Panc1 (cell line): Measurements from ENCODE around the gene COL1A2. TPM values are rescaled to one million over a fixed set of nuclear protein-coding genes. Genes with fewer than 3 reads are reported as not detected.

Source experiments
- ATAC-seq: fragments of 200-7000 bp; cut with Tn5 transposase; 2 replicates; pipeline ENCODE4 v1.9.1; 2020; ENCODE audit warnings: mild to moderate bottlenecking, moderate library complexity
- BruUV-seq: library from RNA; stranded (reverse); fragments of 400-500 nt; replicated peaks from 2 replicates; lab custom pipeline; 2021; lab: Mats Ljungman, UMichigan
- CTCF ChIA-PET: fragments of 300-600 bp; sonication (Branson Sonifier 250); formaldehyde crosslinking; loops from one replicate; lab custom pipeline; 2022; ENCODE audit warnings: antibody characterized with exemption; lab: Charles Lee
- POLR2A ChIA-PET: fragments of 300-600 bp; sonication (Branson Sonifier 250); formaldehyde crosslinking; loops from one replicate; lab custom pipeline; 2022; ENCODE audit warnings: antibody characterized with exemption; lab: Charles Lee
- DNase-seq: peaks from one replicate; pipeline ENCODE4 v3.0.0-alpha.2; 2010; ENCODE audit warnings: low read depth, low spot score
- H3K27ac ChIP-seq: 2 replicates; pipeline ENCODE4 v1.5.1; 2011; ENCODE audit warnings: mild to moderate bottlenecking, low read length, inconsistent platforms
- H3K27me3 ChIP-seq: fragments of 200-500 bp; sonication (Bioruptor generic); 2 replicates; pipeline ENCODE4 v1.6.0; 2014; ENCODE audit warnings: low read length, inconsistent platforms; ENCODE audit not compliant: control insufficient read depth, insufficient read depth
- H3K36me3 ChIP-seq: fragments of 200-500 bp; sonication (Bioruptor generic); 2 replicates; pipeline ENCODE4 v1.5.1; 2014; ENCODE audit warnings: inconsistent platforms, mild to moderate bottlenecking, low read length, moderate library complexity; ENCODE audit not compliant: control insufficient read depth, insufficient read depth
- H3K4me1 ChIP-seq: 2 replicates; pipeline ENCODE4 v1.5.1; 2011; ENCODE audit warnings: inconsistent platforms, mild to moderate bottlenecking, low read length, moderate library complexity; ENCODE audit not compliant: control insufficient read depth, insufficient read depth
- H3K4me3 ChIP-seq, 2 experiments: 2 replicates each; pipeline ENCODE4 v1.5.1; 2011 to 2012; ENCODE audit warnings: low read depth in 2 of 2, low read length in 2 of 2, mild to moderate bottlenecking in 2 of 2, inconsistent platforms in 1 of 2, moderate library complexity in 1 of 2
- H3K9me3 ChIP-seq: fragments of 200-500 bp; sonication (Bioruptor generic); 2 replicates; pipeline ENCODE4 v1.5.1; 2014; ENCODE audit warnings: low read depth, mild to moderate bottlenecking, inconsistent platforms, low read length, moderate library complexity; ENCODE audit not compliant: control insufficient read depth, insufficient read depth
- CTCF ChIP-seq: fragments of 450-650 bp; IDR thresholded peaks from 2 replicates; pipeline ENCODE4 v1.5.1; 2017; ENCODE audit warnings: mild to moderate bottlenecking
- POLR2AphosphoS5 ChIP-seq: IDR thresholded peaks from 2 replicates; pipeline ENCODE4 v1.6.1; 2012; ENCODE audit warnings: mild to moderate bottlenecking, low read depth, low read length, moderate library complexity
- REST ChIP-seq, 2 experiments: IDR thresholded peaks; 2 replicates each; pipeline ENCODE4 v1.6.1; 2011 to 2012; ENCODE audit warnings: low read depth in 2 of 2, control low read depth in 1 of 2, low read length in 1 of 2, mild to moderate bottlenecking in 1 of 2, moderate library complexity in 1 of 2; ENCODE audit not compliant: insufficient read depth in 1 of 2
- SIN3A ChIP-seq: IDR thresholded peaks from 2 replicates; pipeline ENCODE4 v1.6.1; 2012; ENCODE audit warnings: low read depth, mild to moderate bottlenecking, low read length, moderate library complexity, borderline replicate concordance; ENCODE audit not compliant: insufficient read depth
- TCF7L2 ChIP-seq: IDR thresholded peaks from 2 replicates; pipeline ENCODE4 v1.6.1; 2011; ENCODE audit warnings: mild to moderate bottlenecking, low read depth, low read length, inconsistent platforms
- in situ Hi-C: cut with HindIII; loops from 2 replicates; pipeline ENCODE4 v1.10.0; 2016; ENCODE audit warnings: low sequenced_read_pairs, low pct_unique_long_range_greater_than_20kb
- intact Hi-C: fragments of 100-400 bp; cut with micrococcal nuclease; formaldehyde crosslinking; loops from one replicate; pipeline ENCODE4 v1.10.0; 2022; ENCODE audit not compliant: unreplicated experiment
- total RNA-seq: library from RNA; stranded (reverse); gene quantifications from one replicate; pipeline ENCODE4 v1.2.1, GENCODE V29; 2021; ENCODE audit not compliant: unreplicated experiment

COL1A2 gene
- total RNA-seq, 1 experiment from 2014 or later = 1.3 TPM

GRCh38 chr7:94478648-94479214 lies 84.0 kb downstream of the COL1A2 start:
- no peak for TF ChIP-seq POLR2AphosphoS5
- TF ChIP-seq TCF7L2 = no peak
- TF ChIP-seq SIN3A = no peak
- no peak for TF ChIP-seq REST (IDR thresholded peaks at IDR 0.05; ENCODE audit: insufficient read depth in 1 of 2, low read depth in 2 of 2, low read length in 1 of 2)
- TF ChIP-seq CTCF = no peak
- Histone ChIP-seq H3K27ac (no peak overlapping the region), H3K36me3 (no peaks in the 10 kb centered on the region), H3K9me3 (no peaks in the 10 kb centered on the region), H3K4me1 (no peaks in the 10 kb centered on the region), H3K4me3 (no peak overlapping the region), H3K27me3 (peaks cover 8% of the 10 kb centered on the region)
- BruUV-seq = no TSS peak
- intact Hi-C loops (no loop called here), in situ Hi-C loops (no loop called here)
- DNase-seq = no peak
- POLR2A ChIA-PET = interaction anchor here (0.6 kb wide), 1 partner anchor 26 kb away, joined by 3 read pairs; no protein-coding TSS in a partner anchor
- no peak for ATAC-seq
- CTCF ChIA-PET = no interaction called here

Other genes starting within 250 kb of the COL1A2 start
- gene CASD1, start 114.9 kb downstream of the COL1A2 start, total RNA-seq = 14.7 TPM